Activated naive CD4-positive, alpha-beta T cell (primary cell): ENCODE data around the gene IFITM10.
A peak's percentile ranks its signal among the peaks of the same experiment; 100 is the strongest.

Experiments used
- DNase-seq, 4 experiments: peaks; one replicate each; lab custom pipeline; 2025; lab: John Stamatoyannopoulos, UW

IFITM10 gene

DNA sequence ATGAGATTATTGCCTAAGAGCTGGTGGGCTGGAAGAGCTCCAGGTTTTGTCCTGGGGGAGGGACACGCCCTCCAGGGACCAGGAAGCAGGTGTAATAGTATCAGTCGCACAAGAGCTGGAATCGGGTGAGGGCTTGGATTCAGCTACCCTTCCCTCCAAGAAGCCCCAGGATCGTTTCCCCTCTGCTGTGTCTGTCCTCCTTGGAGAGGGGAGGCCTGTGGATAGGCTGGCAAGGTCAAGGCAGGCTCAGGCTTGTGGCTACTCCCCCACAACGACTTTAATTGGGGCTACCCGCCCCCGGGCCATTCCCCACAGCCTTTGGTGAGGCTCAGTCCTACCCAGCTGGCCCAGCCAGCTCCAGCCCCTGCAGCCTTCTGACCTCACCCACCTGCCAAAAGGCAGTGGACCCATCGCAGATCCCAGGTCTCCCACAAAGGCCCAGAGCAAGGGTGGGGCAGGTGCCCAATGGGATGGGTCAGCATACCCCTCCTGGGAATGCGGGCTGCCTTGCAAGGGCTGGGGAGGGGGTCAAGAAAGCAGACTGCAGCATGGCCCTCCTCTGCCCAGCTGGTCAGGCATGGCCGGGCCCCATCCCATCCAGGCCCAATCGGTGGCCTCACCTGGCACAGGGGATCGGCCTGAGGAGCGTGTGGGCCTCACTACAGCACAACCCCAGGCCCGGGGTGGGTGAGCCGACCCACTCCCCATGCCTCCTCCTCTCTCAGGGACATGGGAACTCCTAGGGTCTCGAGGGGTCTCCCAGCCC is 12.3 kb upstream of the IFITM10 start:
- DNase-seq, result no peak

DNA sequence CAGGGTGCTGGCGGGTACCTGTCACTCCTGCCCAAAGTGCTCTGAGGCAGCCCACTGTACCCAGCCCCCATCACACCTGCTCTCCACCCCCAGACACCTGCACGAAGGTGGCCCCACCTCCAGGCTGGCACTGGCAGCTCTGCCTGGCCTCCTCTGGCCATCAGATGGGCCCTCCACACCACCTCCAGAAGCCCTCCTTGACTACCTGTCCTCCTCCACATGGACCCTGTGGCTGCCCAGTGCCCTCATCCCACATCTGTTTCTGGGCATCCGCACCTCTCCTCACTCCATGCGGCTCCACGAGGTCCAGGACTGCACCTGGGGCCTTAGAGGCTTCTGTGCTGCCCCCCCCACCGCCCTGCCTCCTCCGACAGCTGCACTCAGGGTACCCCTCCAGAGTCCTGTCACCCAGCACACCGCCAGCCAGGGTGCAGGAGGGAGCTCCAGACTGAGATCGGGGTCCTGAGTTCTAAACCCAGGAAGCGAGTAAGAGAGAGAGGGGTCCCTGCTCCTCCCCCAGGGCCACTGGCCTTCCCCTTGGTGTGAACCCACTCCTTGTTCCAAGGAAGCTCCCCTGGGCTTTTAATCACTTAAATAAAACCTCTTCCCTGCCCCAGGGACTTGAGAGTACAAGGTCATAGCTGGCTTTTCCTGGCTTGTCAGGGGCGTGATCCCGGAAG is 11.6 kb upstream of the IFITM10 start:
- DNase-seq, result no peak

- DNase-seq, result no peak
Observed at GRCh38 chr11:1761110-1761856, 10.9 kb upstream of the IFITM10 start.

DNA sequence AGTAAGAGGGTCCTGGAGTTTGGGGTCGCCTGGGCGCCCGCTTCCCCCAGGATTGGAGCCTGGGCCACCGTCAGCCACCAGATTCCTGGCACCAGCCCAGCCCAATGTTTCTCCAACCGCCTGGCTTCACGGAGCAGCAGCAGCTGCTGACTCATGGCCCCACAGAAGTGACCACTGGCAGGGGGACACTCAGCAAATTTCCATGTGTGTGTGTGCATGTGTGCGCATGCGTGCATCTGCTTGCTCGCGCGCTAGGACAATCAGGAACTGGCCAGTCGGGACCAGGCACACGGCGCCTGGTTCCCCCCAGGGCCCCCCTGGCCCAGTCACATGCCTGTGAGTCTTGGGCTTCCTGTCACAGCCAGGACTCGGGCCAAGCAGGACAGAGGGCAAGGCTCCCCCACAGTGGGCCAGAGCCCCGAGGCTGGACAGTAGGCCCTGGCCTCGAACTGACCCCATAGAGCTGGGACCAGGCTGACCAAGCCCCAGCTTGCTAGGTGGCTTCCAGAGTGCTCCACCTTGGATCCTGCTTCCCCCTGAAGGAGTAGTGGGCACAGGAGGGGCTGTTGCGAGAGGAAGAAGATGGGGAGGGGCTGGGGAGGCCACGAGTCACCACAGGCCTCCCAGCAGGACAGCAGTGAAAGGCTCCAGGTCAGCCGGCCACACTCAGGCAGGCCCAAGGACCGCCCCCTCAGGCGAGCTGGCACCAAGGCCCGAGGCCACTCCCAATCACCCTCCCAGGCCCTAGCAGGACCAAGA is 10.1 kb upstream of the IFITM10 start:
- no peak for DNase-seq

GRCh38 chr11:1759851-1760220 is 9.4 kb upstream of the IFITM10 start:
- no peak for DNase-seq

DNA sequence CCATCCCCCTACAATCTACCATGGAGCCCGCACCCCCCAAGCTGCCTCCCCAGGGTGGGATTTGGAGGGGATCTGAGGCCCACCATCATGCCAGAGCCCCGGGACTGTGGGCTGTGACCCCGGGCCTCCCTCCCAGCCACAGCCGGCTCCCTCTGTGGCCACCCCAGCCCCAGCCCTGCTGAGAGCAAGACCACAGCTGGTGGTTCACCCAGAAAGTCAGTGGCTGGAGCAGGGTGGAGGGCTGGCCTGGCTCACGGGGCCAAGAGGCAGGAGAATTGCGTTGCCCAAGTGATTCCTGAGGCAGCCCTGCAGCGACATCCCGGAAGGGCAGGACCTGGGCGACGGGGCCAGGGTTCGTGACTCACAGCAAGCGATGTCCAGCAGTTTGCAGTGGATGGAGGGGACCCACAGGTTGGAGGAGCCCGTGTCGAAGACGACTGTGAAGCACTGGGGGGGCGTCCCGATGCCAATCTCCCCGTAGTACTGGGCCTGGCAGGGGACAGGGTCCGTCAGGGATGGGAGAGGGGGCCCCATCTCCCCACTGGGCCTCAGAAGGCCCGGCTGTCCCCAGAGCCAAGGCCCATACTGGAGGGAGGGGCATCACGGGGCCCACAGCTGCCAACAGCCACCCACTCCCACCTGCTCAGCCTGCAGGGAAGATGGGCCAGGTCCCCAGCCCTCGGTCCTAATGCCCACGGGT is 8.9 kb upstream of the IFITM10 start:
- DNase-seq, result no peak

GRCh38 chr11:1758611-1759150 is 8.3 kb upstream of the IFITM10 start:
- DNase-seq, result no peak

DNA sequence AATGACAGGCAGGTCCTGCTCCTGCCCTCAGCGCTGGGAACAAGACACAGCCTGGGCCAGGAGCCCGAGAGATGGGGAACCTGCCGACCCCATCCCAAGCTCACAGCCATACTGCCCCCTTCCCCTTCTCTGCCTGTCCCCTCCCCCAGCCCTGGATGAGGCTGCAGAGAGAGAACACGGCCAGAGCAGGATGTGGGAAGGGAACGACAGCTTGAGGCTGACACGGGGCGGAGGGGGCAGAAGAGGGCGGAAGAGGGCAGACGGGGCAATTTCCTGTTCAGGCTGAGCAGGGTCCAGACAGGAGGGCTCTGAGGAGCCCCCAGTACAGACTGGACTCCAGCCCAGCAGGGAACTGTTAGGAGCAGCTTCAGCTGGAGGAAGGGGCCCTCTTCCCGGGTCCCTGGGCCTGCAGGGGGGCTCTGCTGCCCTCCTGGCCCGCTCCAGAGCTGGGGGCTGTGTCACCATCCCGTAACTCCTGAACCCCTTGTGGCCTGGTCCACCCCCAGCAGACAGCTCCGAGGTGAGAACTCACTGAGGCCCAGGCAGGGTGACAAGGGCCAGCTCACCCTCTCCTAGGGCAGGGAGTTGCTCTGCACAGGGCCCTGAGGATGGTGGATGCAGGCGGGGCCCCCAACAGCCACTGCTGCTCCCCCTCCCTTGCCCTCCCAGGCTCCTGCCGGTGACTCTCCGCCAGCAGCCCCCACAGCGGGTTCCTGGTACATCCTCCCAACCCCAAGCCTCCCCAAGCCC is 7.6 kb upstream of the IFITM10 start:
- DNase-seq, result peak in 2 of 4 experiments; percentile 25 to 43

- DNase-seq, result no peak
Observed at GRCh38 chr11:1756791-1757771, 6.7 kb upstream of the IFITM10 start.

DNA sequence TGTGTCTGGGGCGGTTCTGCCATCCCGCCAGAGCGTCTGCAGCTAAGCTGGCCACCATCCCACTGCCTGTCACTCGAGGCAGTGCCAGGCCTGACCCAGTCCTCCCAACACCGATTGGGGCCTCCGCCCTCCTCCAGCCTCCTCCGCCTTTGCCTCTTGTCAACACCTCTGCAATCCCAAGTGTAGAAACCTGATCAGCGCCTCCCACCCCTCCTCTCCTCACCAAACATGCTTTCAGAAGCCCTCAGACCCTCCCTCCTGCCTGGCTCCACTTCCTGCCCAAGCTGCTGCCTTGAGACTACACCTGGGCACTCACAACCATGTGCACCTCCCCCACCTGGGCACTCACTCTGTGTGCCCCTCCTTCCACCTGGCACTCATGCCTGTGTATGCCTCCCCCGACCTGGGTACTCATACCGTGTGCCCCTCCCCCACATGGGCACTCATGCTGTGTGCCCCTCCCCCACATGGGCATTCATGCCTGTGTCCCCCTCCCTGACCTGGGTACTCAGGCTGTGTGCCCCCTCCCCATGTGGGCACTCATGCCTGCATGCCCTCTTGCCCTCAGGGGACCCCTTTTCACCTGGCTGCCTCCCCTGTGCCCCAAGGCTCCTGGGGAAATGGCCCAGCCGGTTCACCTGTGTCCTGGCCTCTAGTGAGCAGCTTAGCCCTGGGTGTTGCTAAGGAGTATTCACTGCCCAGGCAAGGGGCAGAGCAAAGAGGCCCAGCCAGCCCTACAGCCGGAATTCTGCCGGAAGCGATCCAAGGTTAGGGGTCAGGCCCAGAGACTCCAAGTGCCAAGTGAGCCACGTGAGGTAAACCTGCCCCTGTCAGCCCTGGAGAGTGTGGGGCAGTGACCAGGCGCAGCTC is 5.5 kb upstream of the IFITM10 start:
- DNase-seq, result no peak

GRCh38 chr11:1755344-1755691 is 4.9 kb upstream of the IFITM10 start:
- no peak for DNase-seq

DNA sequence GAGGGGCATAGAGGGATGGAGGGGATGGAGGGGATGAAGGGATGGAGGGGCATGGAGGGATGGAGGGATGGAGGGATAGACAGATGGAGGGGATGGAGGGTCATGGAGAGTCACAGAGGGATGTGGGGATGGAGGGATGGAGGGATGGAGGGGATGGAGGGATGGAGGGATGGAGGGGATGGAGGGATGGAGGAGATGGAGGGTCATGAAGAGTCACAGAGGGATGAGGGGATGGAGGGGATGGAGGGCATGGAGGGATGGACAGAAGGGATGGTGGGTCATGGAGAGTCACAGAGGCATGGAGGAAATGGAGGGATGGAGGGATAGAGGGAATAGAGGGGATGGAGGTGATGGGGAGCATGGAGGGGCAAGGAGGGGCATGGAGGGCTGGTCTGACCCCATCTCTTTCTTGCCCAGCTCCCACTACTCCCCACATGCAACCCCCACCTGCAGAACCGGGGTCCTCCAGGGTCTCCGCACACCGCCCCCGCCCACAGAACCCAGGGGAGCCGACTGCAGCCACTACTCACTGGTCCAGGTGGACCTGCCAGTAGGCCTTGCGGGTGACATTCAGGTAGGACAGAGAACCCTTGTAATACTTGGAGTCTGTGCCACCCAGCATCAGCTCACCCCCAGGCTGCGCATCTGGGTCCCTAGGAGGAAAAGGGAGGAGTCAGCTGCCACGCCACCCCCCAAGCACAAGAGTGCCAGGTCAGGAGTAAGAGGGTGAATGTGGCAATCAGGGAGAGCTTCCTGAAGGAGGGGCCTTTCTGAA is 4.2 kb upstream of the IFITM10 start:
- no peak for DNase-seq

DNA sequence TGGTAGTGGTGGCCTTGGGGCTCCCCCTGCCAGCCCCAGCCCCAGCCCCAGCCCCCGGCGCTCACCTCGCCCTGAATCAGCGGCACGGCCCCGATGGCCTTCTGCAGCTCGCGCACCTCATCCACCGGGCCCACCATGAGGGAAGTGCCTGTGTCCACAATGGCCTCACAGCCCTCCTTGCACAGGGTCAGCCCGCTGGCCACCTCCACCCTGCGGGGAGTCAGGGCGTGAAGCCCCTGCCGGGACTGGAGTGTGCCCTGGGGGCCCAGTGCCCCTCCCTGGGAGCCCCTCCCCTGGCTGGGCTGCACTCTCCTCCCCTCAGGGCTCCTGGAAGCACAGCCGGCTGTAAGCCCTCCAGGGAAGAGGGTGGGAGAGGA is 3.5 kb upstream of the IFITM10 start:
- DNase-seq, result no peak

- DNase-seq, result no peak
Observed at GRCh38 chr11:1753229-1753928, 3.0 kb upstream of the IFITM10 start.

- no peak for DNase-seq
Observed at GRCh38 chr11:1752907-1753228, 2.5 kb upstream of the IFITM10 start.

GRCh38 chr11:1751999-1752906 is 1.9 kb upstream of the IFITM10 start:
- no peak for DNase-seq
